ENCODE data around the gene MGAT5B. TPM values are rescaled to one million over a fixed set of nuclear protein-coding genes. Genes with fewer than 3 reads are reported as not detected.

Gene MGAT5B
- total RNA-seq, 1 experiment from 2014 or later: 54.9 TPM

- in situ Hi-C loops (cut with HindIII; ENCODE audit: low pct_unique_long_range_greater_than_20kb, low sequenced_read_pairs): no loop called here
- DNase-seq (ENCODE audit: low read depth, low spot score): peak; percentile 58
Measured at GRCh38 chr17:76887802-76888201, 19.6 kb downstream of the MGAT5B start.

- DNase-seq (ENCODE audit: low read depth, low spot score): no peak
- in situ Hi-C loops (cut with HindIII; ENCODE audit: low pct_unique_long_range_greater_than_20kb, low sequenced_read_pairs): no loop called here
Measured at GRCh38 chr17:76888661-76889060, 20.5 kb downstream of the MGAT5B start.

GRCh38 chr17:76889323-76889722, 21.1 kb downstream of the MGAT5B start:
- in situ Hi-C loops (cut with HindIII; ENCODE audit: low pct_unique_long_range_greater_than_20kb, low sequenced_read_pairs): no loop called here
- DNase-seq (ENCODE audit: low read depth, low spot score): no peak

- no peak for DNase-seq (ENCODE audit: low read depth, low spot score)
- in situ Hi-C loops (cut with HindIII; ENCODE audit: low pct_unique_long_range_greater_than_20kb, low sequenced_read_pairs): no loop called here
Measured at GRCh38 chr17:76892329-76892728, 24.1 kb downstream of the MGAT5B start.

GRCh38 chr17:76893623-76894334, 25.6 kb downstream of the MGAT5B start:
- in situ Hi-C loops (cut with HindIII; ENCODE audit: low pct_unique_long_range_greater_than_20kb, low sequenced_read_pairs): no loop called here
- no peak for DNase-seq (ENCODE audit: low read depth, low spot score)

GRCh38 chr17:76894842-76895241, 26.6 kb downstream of the MGAT5B start:
- in situ Hi-C loops (cut with HindIII; ENCODE audit: low pct_unique_long_range_greater_than_20kb, low sequenced_read_pairs): no loop called here

DNA sequence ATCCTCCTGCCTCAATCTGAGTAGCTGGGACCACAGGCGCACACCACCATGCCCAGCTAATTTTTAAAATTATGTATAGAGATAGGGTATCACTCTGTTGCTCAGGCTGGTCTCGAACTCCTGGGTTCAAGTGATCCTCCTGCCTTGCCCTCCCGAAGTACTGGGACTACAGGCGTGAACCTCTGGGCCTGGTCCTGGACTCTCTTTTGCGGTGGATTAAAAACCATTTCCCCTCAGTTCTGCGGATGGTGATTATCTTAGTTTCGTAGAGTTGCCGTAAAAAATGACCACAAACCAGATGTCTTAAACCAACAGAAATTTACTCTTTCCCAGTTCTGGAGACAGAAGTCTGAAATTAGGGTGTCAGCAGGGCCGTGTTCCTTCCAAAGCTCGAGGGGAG, 28.8 kb downstream of the MGAT5B start:
- in situ Hi-C loops (cut with HindIII; ENCODE audit: low pct_unique_long_range_greater_than_20kb, low sequenced_read_pairs): no loop called here

More at GRCh38 chr17:76894842-76895241, 26.6 kb downstream of the MGAT5B start:
- no peak for DNase-seq (ENCODE audit: low read depth, low spot score)

GRCh38 chr17:76899414-76899813, 31.2 kb downstream of the MGAT5B start:
- no peak for DNase-seq (ENCODE audit: low read depth, low spot score)
- in situ Hi-C loops (cut with HindIII; ENCODE audit: low pct_unique_long_range_greater_than_20kb, low sequenced_read_pairs): no loop called here

More for the DNA sequence above, 28.8 kb downstream of the MGAT5B start:
- DNase-seq (ENCODE audit: low read depth, low spot score): no peak

DNA sequence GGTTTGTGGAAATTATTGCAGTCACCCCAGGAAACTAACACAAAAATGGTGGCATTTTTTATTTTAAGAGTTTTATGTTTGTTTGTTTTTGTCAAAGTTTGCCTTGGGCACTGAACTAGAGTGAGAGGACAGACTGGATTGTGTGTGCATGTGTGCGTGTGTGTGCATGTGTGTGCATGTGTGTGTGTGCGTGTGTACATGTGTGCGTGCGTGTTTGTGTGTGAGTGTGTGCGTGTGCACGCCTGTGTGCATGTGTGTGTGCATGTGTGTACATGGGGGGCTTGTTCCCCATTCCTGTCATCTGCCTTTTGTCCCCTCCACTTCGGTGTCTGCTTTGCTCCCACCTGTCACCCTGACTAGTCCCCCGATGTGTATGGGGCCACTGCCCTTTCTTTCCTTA, 32.5 kb downstream of the MGAT5B start:
- in situ Hi-C loops (cut with HindIII; ENCODE audit: low pct_unique_long_range_greater_than_20kb, low sequenced_read_pairs): no loop called here
- DNase-seq (ENCODE audit: low read depth, low spot score): no peak

- in situ Hi-C loops (cut with HindIII; ENCODE audit: low pct_unique_long_range_greater_than_20kb, low sequenced_read_pairs): no loop called here
- DNase-seq (ENCODE audit: low read depth, low spot score): no peak
Measured at GRCh38 chr17:76901542-76902197, 33.5 kb downstream of the MGAT5B start.

- in situ Hi-C loops (cut with HindIII; ENCODE audit: low pct_unique_long_range_greater_than_20kb, low sequenced_read_pairs): no loop called here
- no peak for DNase-seq (ENCODE audit: low read depth, low spot score)
Measured at GRCh38 chr17:76902476-76902875, 34.3 kb downstream of the MGAT5B start.

GRCh38 chr17:76903631-76904030, 35.4 kb downstream of the MGAT5B start:
- no peak for DNase-seq (ENCODE audit: low read depth, low spot score)
- in situ Hi-C loops (cut with HindIII; ENCODE audit: low pct_unique_long_range_greater_than_20kb, low sequenced_read_pairs): no loop called here

GRCh38 chr17:76904116-76904515, 35.9 kb downstream of the MGAT5B start:
- in situ Hi-C loops (cut with HindIII; ENCODE audit: low pct_unique_long_range_greater_than_20kb, low sequenced_read_pairs): no loop called here
- no peak for DNase-seq (ENCODE audit: low read depth, low spot score)

DNA sequence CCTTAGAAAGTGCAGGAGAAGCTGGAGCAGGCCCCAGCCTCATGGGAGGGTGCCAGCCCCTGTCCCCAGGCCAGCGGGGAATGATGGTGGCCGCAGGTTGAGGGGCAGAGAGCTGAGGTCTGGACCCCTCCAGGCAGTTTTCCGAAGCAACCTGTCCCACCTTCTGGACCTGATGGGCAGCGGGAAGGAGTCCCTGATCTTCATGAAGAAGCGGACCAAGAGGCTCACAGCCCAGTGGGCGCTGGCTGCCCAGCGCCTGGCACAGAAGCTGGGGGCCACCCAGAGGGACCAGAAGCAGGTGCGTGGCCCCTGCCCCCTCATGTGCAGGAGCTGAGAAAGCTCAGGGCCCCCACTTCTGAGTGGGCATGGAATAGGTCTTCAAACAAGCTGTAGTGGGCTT, 36.8 kb downstream of the MGAT5B start:
- DNase-seq (ENCODE audit: low read depth, low spot score): no peak
- in situ Hi-C loops (cut with HindIII; ENCODE audit: low pct_unique_long_range_greater_than_20kb, low sequenced_read_pairs): no loop called here

GRCh38 chr17:76905836-76906235, 37.6 kb downstream of the MGAT5B start:
- in situ Hi-C loops (cut with HindIII; ENCODE audit: low pct_unique_long_range_greater_than_20kb, low sequenced_read_pairs): no loop called here
- no peak for DNase-seq (ENCODE audit: low read depth, low spot score)

GRCh38 chr17:76906463-76906862, 38.3 kb downstream of the MGAT5B start:
- no peak for DNase-seq (ENCODE audit: low read depth, low spot score)
- in situ Hi-C loops (cut with HindIII; ENCODE audit: low pct_unique_long_range_greater_than_20kb, low sequenced_read_pairs): no loop called here

GRCh38 chr17:76907352-76907751, 39.1 kb downstream of the MGAT5B start:
- in situ Hi-C loops (cut with HindIII; ENCODE audit: low pct_unique_long_range_greater_than_20kb, low sequenced_read_pairs): no loop called here

DNA sequence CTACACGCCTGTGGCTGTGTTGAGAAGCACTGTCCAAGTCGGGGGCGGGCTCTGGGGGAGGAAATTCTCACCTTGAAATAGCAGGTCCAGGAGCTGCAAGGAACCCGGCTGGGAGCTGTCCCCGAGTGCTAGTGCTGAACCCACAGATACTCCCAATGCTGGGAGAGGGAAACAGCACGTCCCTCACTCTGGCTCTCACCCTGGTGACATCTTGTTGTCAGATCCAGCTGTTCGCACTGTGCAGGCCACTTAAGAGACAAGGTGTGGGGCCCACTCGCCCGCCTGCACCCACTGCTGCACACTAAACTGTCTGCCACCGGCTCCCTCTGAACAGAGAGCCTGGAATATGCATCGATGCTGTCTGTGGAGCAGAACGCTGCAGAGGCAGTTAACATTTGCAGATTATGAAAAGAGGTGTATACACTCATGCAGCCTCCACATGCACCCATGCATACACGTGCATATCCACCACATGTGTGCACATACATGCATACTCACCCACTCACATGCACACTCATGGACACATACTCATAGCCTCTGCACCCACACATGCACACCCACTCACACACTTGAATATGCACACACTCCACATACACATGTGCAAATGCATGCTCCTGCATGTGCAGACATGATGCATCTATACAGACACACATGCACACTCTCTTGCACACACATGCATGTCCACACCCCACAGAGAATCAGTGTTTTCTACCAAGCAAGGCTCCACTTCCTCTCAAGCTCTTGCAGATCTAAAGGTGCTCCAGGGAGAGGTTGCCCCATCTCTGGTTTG, 42.0 kb downstream of the MGAT5B start:
- DNase-seq (ENCODE audit: low read depth, low spot score): no peak
- in situ Hi-C loops (cut with HindIII; ENCODE audit: low pct_unique_long_range_greater_than_20kb, low sequenced_read_pairs): no loop called here

More at GRCh38 chr17:76907352-76907751, 39.1 kb downstream of the MGAT5B start:
- no peak for DNase-seq (ENCODE audit: low read depth, low spot score)
